ENCODE results near the gene LRPAP1. TPM values are rescaled to one million over a fixed set of nuclear protein-coding genes. Genes with fewer than 3 reads are reported as not detected.
"Not testable (repeated sequence)": the region's sequence is repeated elsewhere in the genome, so short reads cannot be mapped to it uniquely, and the experiment has no call there.

Gene LRPAP1
- total RNA-seq, 1 donor from 2014 or later = 307 TPM

- intact Hi-C loops (cut with micrococcal nuclease); ATAC-seq; DNase-seq: not testable (repeated sequence)
Observed at GRCh38 chr4:3544259-3545025, 12.2 kb upstream of the LRPAP1 start.

DNA sequence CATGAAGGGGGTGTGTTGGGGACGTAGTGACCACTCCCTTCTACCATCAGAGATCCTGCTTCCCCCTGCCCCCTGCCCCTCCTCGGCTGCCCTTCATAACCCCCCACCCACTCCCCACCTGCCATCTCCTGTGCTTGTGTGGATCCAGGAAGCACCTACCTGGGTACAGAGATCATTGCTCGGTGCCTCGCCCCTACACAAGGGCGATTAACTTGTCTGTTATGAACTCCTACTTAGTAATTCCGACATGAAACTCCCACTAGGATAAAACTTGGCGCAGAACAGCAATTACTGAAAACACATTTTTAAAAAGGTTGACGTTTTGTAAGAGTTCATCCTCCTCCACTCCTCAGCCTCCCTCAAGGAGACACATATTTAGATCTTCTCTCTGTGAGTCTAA lies 11.2 kb upstream of the LRPAP1 start:
- DNase-seq; ATAC-seq; intact Hi-C loops (cut with micrococcal nuclease): not testable (repeated sequence)

- DNase-seq; intact Hi-C loops (cut with micrococcal nuclease); ATAC-seq: not testable (repeated sequence)
Observed at GRCh38 chr4:3538906-3539305, 6.7 kb upstream of the LRPAP1 start.

GRCh38 chr4:3535812-3536211 lies 3.6 kb upstream of the LRPAP1 start:
- intact Hi-C loops (cut with micrococcal nuclease) = not testable (repeated sequence)

DNA sequence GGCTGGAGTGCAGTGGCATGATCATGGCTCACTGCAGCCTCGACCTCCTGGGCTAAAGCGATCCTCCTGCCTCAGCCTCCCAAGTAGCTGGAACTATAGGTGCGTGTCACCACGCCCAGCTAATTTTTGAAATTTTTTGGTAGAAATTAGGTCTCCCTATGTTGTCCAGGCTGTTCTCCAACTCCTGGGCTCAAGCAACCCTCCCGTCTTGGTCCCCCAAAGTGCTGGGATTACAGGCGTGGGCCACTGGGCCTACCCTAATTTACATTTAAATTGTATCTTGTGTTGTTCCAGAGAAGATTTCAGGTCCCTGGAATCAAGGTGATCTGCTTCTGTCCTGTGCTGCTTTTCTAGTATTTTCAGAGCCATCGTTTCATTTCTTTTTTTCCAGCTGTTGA lies 1.2 kb upstream of the LRPAP1 start:
- intact Hi-C loops (cut with micrococcal nuclease) = no loop called here
- no peak for ATAC-seq
- no peak for DNase-seq

More at GRCh38 chr4:3535812-3536211, 3.6 kb upstream of the LRPAP1 start:
- ATAC-seq, DNase-seq: not testable (repeated sequence)

DNA sequence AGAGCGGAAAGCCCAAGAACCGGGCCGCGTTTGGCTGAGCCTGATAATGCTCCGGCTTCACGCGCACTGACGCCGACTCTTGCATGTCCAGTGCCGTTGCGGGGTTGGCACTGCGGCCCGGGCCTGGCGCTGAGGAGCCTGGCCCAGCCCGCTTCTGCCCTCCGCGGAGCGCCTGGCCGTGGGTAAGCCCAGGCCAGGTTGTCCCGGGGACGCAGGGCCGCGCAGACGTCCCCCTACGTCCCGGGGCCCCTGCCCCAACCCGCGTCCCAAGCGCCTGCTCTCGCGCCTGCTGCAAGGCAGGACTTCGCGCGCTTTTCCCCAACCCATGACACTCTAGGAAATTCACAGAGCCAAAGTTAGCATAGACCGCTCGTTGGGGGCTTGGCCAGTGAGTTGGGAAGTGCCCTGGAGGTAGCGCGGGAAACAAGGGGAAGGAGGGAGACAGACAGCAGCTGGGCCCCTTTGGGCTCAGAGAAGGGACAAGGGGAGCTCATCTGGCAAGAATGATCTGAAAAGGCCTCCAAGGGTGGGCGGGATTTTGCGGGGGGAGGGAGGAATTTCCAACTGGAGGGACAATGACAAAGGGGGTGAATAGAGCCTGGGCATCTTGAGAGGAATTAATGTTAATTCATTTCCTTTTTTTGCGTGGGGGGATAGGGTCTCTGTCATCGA lies 665 bp upstream of the LRPAP1 start:
- DNase-seq (no peak), ATAC-seq (peak; percentile 57)
- intact Hi-C loops (cut with micrococcal nuclease) = no loop called here

- DNase-seq = no peak
- intact Hi-C loops (cut with micrococcal nuclease) = no loop called here
- ATAC-seq = peak; percentile 1
Observed at GRCh38 chr4:3531318-3531878, 824 bp downstream of the LRPAP1 start.

GRCh38 chr4:3530663-3531254 lies 1.5 kb downstream of the LRPAP1 start:
- intact Hi-C loops (cut with micrococcal nuclease) = no loop called here
- no peak for DNase-seq

DNA sequence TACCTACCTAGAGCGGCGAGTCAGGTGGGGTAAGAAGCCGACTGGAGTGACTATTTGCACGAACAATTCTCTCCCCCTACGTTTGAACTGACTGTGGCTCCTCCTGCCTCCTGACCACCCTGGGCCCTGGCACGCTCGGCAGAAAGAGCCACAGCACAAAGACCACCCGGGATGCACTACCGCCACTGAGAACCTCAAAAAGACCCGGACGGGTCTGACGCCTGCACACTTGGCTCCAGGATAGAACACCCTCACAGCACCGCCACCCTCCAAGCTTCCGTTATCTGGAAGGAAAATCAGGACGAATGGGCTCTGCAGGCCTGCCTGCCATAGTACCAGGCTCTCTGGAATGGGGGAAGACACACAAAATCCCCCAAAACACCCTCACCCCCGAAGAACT lies 2.2 kb downstream of the LRPAP1 start:
- DNase-seq (no peak), ATAC-seq (no peak)
- intact Hi-C loops (cut with micrococcal nuclease) = no loop called here

More at GRCh38 chr4:3530663-3531254, 1.5 kb downstream of the LRPAP1 start:
- ATAC-seq = peak; percentile 18

DNA sequence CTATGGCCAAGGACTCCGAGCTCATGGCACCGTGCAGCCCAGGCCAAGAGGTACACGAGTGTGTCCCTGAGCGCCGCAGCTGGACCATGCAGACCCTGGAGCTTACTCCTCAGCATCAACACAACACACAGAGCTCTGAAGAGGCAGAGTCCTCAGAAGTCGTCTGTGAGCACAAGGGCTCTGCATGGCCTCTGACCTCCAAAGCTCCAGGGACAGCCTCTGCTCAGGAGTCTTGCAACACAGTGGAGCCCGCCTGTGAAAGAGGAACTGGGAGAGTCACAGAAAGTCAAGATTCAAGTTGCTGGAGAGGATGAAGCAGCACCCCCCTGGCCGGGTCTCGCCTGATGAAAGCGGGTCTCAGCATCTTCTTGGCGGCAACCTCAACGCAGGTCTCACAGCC lies 2.9 kb downstream of the LRPAP1 start:
- intact Hi-C loops (cut with micrococcal nuclease) = no loop called here
- ATAC-seq (no peak), DNase-seq (peak; percentile 62)

- intact Hi-C loops (cut with micrococcal nuclease) = no loop called here
- ATAC-seq = no peak
- no peak for DNase-seq
Observed at GRCh38 chr4:3527914-3528876, 4.0 kb downstream of the LRPAP1 start.

GRCh38 chr4:3527101-3527913 lies 4.9 kb downstream of the LRPAP1 start:
- ATAC-seq = no peak
- DNase-seq = no peak
- intact Hi-C loops (cut with micrococcal nuclease) = no loop called here

DNA sequence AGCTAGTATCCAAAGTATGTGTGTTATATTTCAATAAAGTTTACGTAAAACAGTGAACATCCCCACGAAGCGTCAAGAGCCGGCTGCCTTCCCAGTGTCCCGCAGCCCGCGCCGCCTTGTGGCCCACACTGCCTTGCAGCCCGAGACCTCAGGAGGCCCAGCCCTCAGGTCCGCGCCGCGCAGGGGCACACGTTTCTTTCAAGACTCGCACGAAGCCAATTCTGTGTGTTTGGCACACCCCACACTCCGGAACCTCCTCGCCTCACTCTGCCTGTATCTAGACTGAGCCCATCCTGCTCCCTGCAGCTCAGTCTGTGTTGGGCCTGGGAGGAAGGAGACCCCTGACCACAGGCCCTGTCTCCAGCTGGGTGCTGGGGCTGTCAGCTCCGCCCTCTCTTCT lies 5.8 kb downstream of the LRPAP1 start:
- DNase-seq (no peak), ATAC-seq (no peak)
- intact Hi-C loops (cut with micrococcal nuclease) = no loop called here

- intact Hi-C loops (cut with micrococcal nuclease) = no loop called here
- ATAC-seq (no peak), DNase-seq (no peak)
Observed at GRCh38 chr4:3525532-3526430, 6.4 kb downstream of the LRPAP1 start.

GRCh38 chr4:3524920-3525319 lies 7.3 kb downstream of the LRPAP1 start:
- ATAC-seq (no peak), DNase-seq (no peak)
- intact Hi-C loops (cut with micrococcal nuclease) = no loop called here

DNA sequence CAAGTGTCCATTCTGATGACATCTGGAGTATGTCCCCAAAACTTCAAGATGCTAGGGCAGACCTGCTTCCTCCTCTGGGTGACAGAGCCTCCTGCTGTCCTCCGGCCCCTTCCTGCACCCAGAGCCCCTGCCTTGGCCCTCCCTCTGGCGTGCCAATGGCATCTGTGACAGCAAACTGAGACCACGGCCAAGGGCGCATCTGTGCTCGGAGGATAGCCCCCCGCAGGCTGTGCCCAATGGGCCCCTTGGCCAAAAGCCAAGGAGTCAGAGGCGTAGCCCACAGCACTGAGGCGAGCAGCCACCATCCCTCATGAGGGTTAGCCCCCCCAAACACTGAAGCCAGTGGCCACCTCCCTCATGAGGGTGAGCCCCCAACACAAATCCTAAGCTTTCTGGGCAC lies 7.9 kb downstream of the LRPAP1 start:
- intact Hi-C loops (cut with micrococcal nuclease) = no loop called here
- no peak for ATAC-seq
- no peak for DNase-seq

GRCh38 chr4:3523628-3524221 lies 8.5 kb downstream of the LRPAP1 start:
- intact Hi-C loops (cut with micrococcal nuclease) = no loop called here

More at GRCh38 chr4:3523628-3524221, 8.5 kb downstream of the LRPAP1 start:
- DNase-seq (no peak), ATAC-seq (no peak)

Measured in left ventricle myocardium superior (tissue), 1 donor.